NCI-H187 treated with DMSO at 0.1 percent for 48 hours (cell line): Measurements from ENCODE around the gene ERICH4.
"Not testable (repeated sequence)": the region's sequence is repeated elsewhere in the genome, so short reads cannot be mapped to it uniquely, and the experiment has no call there.

Experiments used
- DNase-seq: peaks from one replicate; lab custom pipeline; 2025; lab: John Stamatoyannopoulos, UW

The ERICH4 gene, protein sequence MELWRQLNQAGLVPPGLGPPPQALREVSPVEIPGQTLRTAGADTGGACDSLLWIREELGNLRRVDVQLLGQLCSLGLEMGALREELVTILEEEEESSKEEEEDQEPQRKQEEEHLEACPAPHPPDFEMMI

GRCh38 chr19:41442473-41443355 is at the start of gene ERICH4:
TSS of gene ERICH4 (plus strand) at chr19:41443156. CDS start at chr19:41443170, 14 bp downstream.
- DNase-seq: no peak

- DNase-seq: no peak
Measured at GRCh38 chr19:41395355-41395754, 47.6 kb upstream of the ERICH4 start.

DNA sequence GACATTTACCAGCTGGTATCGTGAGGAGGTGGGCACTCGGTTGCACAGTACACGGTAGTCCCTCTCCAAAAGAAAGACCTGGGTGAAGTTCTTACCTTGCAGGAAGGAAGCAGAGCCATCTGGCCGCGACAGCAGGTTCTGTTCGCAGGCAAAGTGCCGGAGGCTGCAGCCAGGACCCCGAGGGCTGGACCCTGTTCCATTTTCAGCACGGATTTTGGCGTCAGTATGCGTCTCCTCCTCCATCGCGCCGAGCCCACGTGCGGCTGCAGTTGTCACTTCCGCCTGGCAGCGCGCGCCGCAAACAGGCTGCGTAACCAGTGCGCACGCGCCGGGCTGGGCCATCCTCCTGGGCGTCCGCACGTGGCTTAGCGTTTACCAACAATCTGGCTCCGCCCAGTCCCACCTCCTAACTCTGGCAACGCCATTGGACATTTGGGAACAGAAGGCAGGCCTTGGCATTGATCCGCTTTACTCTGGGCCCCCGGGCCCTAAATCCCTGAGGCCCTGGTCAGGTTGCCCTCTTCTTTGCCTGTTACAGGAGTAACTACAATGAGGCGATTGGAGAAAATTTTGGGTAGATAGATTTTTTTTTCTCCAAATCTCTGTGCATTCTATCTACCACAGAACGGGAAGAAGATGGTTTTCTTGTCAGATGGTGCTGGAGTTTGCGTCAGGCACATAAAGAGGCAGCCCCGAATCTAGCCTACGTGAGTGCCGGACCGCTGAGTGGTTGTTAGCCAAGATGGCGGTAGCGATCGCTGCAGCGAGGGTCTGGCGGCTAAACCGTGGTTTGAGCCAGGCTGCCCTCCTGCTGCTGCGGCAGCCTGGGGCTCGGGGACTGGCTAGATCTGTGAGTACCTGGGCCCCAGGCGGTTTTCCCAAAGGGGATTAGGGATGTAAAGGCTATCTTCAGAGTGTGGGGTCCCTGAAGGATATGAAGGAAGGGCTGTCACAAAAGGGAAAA is 45.6 kb upstream of the ERICH4 start, which contains the start of the genes BCKDHA and EXOSC5:
Gene BCKDHA, plus strand, starts transcription at position 733 of the 964 bp plus-strand sequence. Its CDS starts 10 bp downstream, at position 743.
Gene EXOSC5, minus strand, starts transcription at position 274 of the 964 bp plus-strand sequence. Its CDS starts 31 bp downstream, at position 243.
- peak; percentile 99 for DNase-seq

- no peak for DNase-seq
Measured at GRCh38 chr19:41398050-41398418, 44.9 kb upstream of the ERICH4 start.

GRCh38 chr19:41398598-41398997 is 44.4 kb upstream of the ERICH4 start:
- no peak for DNase-seq

- DNase-seq: no peak
Measured at GRCh38 chr19:41399091-41399490, 43.9 kb upstream of the ERICH4 start.

DNA sequence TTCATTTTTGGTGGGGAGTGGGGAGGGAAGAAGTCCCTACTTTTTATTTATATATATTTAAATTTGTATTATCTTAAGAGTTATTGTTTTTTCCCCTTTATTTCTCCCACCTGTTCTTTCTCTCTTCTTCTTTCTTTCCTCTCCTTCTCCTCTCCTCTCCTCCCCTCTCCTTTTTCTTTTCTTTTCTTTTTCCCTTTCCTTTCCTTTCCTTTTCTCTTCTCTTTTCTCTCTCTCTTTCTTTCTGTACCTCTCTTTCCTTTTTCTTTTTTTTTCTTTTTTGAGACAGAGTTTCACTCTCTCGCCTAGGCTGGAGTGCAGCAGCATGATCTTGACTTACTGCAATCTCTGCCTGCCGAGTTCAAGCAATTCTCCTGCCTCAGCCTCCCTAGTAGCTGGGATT is 43.4 kb upstream of the ERICH4 start:
- no peak for DNase-seq

GRCh38 chr19:41401483-41401882 is 41.5 kb upstream of the ERICH4 start:
- no peak for DNase-seq

DNA sequence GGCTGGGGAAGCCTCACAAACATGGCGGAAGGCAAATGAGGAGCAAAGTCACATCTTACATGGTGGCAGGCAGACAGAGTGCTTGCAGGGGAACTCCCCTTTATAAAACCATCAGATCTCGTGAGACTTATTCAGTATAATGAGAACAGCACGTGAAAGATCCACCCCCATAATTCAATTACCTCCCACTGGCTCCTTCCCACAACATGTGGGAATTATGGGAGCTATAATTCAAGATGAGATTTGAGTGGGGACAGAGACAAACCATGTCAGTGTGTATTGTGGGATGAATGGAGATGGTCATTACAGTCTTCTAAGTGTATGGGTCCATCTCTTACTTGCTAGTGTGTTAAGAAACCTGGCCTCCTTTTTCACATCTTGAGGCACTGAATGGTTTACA is 40.9 kb upstream of the ERICH4 start:
- no peak for DNase-seq

DNA sequence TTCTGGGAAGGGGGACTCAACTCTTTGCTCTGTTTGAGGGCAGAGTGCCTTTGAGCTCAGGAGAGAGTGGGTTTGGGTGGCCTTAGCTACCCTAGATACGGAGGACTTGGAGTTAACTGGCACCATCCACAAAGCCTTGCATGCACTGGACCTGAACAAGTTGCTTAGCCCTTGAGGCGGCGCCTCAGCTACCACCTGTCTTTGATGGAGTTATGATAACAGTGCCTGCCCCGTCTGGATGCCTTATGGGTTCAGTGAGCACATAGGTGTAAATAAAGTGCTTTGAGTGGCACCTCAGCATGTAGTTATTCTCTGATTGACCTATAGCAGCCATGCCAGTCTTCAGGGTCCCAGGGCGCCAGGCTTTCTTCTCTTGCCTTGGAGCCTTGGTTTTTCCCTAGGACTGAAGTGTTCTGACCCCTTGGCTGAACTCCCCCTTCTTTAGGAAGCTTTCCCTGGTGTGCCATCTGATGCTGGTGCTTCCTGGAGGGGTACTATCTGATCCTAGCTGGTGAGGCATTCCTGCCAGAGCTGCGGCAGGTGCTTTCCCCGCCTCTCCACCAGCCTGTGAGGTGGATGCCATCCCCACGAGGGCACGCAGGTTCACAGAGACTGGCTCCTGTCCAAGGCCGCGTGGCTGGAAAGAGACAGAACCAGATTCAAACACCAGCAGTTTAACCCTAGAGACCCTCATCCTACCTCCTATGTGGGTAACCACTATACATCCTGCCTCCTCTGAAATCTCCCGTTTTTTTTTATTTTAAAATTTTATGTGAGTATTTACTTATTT is 39.6 kb upstream of the ERICH4 start:
- no peak for DNase-seq

DNA sequence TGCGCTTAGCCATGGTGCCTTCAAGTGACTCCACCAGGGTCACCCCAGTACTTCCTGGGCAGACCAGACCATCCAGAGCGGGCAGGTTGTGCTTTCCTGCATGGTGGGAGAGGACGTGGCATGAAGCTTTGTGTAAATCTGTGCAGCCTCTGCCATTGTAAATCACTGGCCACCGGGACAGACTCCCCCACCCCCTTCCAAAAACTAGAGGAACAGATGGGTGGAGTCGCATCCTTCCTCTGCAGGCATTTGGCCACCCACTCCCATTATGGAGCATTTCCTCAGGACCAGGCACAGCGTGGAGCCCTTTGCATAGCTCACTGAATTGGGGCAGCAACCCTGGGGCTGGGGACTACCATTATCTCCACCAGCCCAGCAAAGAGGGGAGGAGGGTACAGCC is 37.2 kb upstream of the ERICH4 start:
- DNase-seq: no peak

- no peak for DNase-seq
Measured at GRCh38 chr19:41407271-41407670, 35.7 kb upstream of the ERICH4 start.

GRCh38 chr19:41408256-41408655 is 34.7 kb upstream of the ERICH4 start:
- no peak for DNase-seq

GRCh38 chr19:41408846-41409245 is 34.1 kb upstream of the ERICH4 start:
- not testable (repeated sequence) for DNase-seq

GRCh38 chr19:41409288-41409687 is 33.7 kb upstream of the ERICH4 start:
- no peak for DNase-seq

- DNase-seq: no peak
Measured at GRCh38 chr19:41410336-41411054, 32.5 kb upstream of the ERICH4 start.

GRCh38 chr19:41411100-41411967 is 31.6 kb upstream of the ERICH4 start:
- DNase-seq: no peak

DNA sequence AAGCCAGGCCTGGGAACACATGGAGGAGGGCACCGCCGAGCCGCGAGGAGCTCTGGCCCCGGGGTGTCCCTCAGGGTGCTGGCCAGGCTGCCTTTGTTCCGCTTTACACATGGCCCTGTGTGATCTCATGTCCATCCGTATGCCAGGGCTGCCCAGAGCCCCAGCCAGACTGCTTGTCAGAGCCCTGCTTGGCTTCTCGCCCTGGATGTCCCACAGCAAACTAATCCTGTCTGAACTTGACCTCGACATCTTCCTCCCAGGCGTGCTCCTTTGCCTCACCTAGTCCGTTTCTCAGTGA is 31.0 kb upstream of the ERICH4 start:
- DNase-seq: no peak

- no peak for DNase-seq
Measured at GRCh38 chr19:41412953-41413352, 30.0 kb upstream of the ERICH4 start.

DNA sequence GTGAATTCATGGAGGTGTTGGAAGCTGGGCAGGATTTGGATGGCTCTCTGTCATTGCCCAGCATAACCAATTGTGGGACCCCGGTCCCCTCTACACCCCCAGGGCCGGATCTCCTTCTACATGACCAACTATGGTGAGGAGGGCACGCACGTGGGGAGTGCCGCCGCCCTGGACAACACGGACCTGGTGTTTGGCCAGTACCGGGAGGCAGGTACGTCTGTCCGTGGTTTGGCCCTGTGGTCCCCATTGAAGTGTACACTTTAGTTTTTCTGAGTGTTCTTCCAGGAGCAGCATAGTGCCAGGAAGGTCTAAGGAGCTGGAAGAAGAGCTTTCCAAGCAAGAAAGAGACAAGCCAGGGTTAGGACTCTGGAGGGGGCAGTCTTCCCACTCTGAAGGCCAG is 29.0 kb upstream of the ERICH4 start:
- DNase-seq: no peak
